NCI-H2107 (cell line): ENCODE measurements around the gene MUC20.
"Not testable (repeated sequence)": the region's sequence is repeated elsewhere in the genome, so short reads cannot be mapped to it uniquely, and the experiment has no call there.

Experiments
- DNase-seq: peaks from one replicate; lab custom pipeline; 2025; lab: John Stamatoyannopoulos, UW

Gene MUC20

DNA sequence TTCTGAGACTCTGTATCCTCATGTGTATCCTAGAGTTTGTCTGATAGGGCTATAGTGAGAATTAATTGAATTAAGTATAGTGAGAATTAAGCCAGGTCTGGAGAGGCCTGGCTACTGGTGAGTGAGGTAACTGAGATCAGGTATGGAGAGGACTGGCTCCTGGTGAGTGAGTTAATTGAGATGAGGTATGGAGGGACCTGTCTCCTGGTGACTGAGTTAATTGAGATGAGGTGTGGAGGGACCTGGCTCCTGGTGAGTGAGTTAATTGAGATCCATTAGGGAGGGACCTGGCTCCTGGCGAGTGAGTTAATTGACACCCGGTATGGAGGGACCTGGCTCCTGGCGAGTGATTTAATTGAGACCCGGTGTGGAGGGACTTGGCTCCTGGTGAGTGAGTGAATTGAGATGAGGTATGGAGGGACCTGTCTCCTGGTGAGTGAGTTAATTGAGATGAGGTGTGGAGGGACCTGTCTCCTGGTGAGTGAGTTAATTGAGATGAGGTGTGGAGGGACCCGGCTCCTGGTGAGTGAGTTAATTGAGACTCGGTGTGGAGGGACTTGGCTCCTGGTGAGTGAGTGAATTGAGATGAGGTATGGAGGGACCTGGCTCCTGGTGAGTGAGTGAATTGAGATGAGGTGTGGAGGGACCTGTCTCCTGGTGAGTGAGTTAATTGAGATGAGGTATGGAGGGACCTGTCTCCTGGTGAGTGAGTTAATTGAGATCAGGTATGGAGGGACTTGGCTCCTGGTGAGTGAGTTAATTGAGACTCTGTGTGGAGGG is 10.5 kb upstream of the MUC20 start:
- DNase-seq: not testable (repeated sequence)

DNA sequence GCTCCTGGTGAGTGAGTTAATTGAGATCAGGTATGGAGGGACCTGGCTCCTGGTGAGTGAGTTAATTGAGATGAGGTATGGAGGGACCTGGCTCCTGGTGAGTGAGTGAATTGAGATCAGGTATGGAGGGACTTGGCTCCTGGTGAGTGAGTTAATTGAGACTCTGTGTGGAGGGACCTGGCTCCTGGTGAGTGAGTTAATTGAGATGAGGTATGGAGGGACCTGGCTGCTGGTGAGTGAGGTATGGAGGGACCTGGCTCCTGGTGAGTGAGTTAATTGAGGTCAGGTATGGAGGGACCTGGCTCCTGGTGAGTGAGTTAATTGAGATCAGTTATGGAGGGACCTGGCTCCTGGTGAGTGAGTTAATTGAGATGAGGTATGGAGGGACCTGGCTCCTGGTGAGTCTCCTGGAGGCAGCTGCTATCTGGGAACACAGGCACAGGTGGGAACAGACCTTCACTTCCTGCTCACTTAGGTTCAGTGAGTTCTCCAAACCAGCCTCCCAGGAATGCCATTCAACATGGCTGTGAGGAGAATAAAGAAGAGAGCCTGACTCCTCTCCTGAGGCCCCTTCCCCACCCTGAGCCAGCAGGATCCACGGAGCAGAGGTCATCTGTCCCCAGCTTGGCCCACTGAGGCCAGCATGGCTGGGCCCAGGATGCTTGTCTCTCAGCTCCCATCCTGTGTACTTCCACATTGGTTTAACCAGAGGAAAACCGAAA is 9.5 kb upstream of the MUC20 start:
- not testable (repeated sequence) for DNase-seq

DNA sequence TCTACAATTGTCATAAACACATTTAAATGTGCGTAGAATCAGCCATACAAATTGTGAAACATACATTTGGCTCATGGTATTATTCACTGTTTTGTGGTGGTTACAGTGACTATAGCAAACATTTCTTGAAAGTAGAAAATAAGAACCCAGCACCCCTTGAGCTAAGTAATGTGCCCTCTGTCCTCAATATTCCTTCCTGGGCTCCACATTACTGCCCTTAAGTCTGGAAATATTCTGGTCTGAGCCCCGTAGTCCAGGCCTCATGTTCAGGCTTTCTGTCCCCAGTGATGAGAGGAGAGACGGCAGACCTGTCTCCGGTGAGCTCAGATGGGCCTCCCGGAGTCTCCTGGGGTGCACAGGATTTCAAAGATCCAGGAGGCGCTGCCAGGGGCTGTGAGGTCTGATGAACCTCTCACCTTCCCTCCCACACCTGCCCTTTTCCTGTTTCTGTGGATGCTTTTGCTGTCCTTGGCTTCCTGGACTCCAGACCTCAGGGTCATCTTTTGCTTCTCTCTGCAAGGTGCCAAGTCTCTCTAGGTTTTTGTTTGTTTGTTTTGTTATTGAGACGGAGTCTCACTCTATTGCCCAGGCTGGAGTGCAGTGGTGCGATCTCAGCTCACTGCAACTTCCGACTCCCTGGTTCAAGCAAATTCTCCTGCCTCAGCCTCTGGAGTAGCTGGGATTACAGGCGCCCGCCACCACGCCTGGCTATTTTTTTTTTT is 8.8 kb upstream of the MUC20 start:
- DNase-seq: no peak

DNA sequence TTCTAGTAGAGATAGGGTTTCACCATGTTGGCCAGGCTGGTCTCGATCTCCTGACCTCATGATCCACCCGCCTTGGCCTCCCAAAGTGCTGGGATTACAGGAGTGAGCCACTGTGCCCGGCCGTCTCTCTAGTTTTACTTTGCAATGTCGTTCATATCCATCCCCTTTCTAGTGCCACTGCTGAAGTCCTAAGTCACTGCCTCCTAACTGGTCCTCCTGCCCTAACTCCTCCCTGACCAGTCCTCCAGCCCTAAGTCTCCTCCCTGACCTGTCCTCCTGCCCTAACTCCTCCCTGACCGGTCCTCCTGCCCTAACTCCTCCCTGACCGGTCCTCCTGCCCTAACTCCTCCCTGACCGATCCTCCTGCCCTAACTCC is 8.3 kb upstream of the MUC20 start:
- DNase-seq: not testable (repeated sequence)

DNA sequence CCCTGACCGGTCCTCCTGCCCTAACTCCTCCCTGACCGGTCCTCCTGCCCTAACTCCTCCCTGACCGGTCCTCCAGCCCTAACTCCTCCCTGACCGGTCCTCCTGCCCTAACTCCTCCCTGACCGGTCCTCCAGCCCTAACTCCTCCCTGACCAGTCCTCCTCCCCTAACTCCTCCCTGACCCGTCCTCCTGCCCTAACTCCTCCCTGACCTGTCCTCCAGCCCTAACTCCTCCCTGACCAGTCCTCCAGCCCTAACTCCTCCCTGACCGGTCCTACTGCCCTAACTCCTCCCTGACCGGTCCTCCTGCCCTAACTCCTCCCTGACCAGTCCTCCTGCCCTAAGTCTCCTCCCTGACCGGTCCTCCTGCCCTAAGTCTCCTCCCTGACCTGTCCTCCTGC is 7.6 kb upstream of the MUC20 start:
- DNase-seq: not testable (repeated sequence)

DNA sequence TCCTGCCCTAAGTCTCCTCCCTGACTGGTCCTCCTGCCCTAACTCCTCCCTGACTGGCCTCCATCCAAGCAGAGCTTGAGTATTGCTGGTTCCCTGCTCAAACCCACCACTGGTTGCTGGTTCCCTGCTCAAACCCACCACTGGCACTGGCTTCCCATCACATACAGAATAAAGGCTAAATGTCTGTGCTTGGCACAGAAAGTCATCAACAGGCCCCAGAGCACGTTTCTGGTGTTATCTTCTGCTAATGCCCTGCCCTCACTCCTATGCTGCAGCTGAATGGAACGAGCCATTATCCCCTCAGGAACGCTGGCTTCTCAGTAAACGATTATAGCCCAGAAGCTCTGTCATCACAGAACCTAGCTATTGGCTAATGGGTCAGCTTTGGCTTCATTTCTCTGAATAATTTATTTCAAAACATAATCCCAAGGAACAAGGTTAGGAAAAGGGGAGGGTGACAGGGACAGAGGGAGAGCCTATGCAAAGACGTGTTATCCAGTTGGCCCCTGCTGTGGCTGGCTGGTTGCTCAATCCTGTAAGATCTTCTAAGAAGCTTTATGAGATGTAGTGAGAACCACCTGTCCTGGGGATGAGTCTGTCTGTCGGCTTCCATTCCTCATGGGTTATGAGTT is 6.3 kb upstream of the MUC20 start:
- DNase-seq: no peak

DNA sequence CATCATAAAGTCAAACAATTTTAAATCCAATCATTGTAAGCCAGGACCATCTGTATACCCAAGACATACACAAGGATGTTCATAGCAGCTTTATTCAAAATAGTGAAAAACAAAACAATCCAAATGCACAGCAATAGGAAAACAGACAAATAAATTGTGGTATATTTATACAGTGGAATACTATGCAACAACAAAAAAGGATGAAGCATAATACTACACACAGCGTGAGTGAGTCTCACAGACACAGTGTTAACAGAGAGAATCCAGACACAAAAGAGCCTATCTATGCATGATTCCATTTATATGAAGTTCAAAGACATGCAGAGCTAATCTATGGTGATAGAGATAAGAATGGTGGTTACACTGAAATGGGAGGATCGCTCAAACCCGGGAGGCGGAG is 5.6 kb upstream of the MUC20 start:
- no peak for DNase-seq

DNA sequence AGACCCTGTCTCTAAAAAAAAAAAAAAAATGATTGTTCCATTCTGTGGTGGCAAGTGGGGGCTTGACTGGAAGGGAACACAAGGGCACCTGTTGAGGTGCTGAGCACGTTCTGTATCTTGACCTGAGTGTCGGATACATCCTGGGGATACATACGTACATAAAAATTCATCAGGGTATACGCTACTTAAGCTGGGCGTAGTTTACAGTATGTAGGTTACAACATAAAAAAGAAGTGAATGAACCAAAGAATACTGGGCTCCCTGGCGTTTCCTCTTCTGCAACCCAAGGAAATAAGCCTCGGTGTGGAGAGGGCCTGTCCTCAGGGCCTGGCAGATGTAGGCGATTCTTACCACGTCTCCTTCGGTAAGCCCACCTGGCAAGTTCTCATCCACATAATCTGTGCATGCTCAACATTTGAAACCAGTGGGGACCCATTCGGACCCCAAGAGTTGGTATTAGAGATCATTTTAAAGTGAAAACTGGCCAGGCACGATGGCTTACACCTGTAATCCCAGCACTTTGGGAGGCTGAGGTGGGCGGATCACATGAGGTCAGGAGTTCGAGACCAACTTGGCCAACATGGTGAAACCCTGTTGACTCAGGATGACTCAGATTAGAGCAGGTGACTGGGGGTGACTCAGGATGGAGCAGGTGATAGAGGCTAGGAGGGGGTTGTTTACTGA is 5.1 kb upstream of the MUC20 start:
- no peak for DNase-seq

DNA sequence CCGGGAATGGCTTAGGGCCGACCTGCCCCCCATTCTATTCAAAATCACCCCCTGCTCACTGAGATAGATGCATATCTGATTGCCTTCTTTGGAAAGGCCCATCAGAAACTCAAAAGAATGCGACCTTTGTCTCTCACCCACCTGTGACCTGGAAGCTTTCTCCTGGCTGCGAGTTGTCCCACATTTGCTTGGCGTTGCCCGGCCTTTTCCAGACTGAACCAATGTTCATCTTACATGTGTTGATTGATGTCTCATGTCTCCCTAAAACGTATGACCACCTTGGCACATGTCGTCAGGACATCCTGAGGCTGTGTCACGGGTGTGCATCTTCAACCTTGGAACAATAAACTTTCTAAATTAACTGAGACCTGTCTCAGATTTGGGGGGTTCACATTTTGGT is 3.4 kb upstream of the MUC20 start:
- DNase-seq: no peak

DNA sequence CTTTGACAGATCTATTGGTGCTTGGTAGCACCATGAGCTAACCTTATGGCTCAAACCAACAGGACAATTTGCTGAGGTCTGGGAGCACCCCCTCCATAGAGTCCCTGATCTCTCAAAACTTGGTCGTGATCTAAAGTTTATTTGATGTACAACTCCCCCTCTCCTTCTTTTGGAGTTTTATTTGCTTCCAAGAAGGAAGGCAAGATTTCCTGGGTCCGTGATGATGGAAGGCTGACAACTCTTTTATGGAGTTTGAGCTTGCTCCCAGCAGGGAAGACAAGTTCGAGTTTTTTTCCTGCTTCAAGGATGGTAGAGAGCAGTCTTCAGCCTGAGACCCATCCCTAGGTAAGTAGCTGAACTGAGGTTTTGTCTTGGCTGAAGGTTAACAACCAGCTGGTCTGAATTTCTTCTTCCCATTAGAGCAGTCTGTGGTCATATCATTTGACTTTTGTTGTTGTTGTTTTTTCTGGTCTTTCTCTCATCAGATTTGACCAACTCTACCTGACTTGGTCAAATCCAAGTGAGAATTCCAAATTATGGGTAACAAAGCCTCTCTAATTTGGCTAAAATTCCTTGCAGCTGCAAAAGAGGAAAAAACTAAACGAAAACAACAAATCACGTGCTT is 2.8 kb upstream of the MUC20 start:
- no peak for DNase-seq

DNA sequence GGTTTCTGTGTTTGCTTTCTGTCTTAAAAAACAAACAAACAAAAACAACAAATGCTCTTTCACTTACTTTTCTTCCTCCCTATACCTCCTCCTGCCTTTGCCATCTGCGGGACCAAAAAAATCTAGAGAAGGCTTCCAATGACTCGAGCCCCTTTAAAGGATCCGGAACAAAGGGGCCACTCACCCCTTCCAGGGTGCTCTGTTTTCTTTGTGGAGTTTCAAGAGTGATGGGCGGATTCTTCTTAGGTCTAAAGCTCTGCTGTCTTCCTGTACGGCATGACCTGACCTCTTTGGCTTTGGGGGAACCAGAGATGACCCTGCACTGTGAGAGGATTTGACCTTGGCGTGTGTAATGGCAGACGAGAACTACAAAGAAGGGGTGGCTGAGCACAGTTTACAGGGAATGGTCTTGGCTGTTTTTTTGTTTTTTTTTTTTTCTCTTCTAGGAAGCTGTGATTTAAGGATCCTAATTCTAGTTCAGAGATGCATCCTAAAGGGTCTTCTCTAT is 2.2 kb upstream of the MUC20 start:
- DNase-seq: no peak

DNA sequence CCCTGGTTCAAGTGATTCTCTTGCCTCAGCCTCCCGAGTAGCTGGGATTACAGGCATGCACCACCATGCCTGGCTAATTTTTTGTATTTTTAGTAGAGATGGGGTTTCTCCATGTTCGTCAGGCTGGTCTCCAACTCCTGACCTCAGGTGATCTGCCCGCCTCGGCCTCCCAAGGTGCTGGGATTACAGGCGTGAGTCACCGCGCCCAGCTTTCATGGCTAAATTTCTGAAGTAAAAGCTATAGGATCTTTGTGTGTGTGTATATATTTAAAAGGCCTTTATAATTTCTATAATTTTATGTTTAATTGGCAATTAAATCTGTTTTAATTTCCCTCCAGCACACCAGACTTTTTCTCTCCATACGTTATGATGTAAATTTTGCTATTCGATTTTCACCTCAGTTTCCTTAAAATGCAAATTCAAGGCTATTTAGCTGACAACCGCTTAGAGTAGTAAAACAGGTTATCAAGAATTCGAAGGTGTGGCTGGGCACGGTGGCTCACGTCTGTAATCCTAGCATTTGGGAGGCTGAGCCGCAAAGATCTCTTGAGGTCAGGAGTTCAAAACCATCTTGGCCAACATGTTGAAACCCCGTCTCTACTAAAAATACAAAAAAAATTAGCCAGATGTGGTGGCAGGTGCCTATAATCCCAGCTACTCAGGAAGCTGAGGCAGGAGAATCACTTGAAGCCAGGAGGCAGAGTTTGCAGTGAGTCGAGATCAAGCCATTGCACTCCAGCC is 1.1 kb upstream of the MUC20 start:
- not testable (repeated sequence) for DNase-seq

DNA sequence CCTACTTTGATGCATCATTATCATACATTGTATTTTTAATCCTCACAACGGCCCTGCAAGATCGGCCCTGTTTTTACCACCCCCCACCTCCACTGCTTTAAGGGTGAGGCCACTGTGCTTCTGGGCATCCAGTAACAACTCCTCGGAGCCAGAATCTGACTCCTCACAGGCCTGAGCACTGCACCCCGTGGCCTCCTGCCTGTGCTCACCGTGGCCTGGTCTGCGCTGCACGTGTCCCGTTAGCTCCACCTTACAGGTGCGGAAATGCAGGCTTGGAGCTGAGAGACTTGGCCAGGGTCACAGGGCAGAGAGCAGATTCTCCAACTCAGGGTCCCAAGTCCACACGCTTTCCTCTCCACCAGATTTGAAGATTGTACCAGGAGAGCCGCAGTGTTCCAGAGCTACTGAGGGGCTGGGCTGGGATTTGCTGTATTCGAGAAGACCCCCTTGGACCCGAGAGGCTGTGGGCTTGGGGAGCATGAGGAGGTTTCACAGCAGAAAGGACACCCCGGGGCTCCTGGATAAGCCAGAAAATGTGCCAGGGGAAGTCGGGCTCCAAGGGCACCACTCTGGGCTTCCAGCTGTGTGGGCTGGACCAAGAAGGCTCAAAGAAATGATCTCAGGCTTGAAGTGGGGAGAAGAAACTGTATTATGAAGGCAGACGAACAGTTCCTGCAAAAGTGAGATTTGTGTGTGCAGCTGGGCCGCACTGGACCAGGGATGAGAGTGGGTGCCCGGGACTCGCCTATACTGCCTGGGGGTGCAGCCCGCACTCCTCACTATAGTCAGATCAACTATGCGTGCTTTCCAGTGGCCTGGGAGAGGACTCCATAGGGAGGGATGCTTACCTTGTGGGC is 1.6 kb downstream of the MUC20 start:
- not testable (repeated sequence) for DNase-seq

DNA sequence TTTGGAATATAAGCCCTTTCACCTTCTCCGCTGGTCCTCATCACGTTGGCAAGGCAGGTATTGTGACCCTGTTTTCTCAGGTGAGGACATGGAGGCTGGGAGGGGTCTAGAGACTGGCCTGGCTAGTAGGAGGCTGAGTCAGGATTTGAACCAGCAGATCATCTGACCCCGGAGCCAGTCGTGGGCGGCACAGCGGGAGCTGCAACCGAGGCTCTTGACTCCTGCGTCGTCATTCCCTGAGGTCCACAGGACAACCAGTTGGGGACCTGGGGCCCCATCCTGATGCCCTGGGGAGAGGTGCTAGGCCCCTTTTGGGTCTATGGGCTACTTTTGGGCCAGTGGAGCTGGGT is 2.2 kb downstream of the MUC20 start:
- not testable (repeated sequence) for DNase-seq

DNA sequence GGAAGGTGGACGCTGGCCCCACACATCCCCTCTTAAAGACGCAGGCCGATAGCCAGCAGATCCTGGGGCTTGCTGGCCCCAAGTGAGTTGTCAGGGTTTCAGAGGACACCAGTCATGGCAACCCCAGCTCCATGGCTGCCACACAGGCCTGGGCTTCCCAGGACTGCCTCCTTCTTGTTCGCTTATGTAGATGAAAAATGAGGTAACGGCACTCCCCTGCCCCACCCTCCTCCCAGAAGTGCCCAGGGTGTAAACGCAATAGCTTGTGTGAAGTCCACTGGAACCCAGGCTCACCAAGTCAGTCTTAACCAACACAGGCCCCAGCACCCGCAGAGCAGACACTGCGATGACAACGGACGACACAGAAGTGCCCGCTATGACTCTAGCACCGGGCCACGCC is 3.6 kb downstream of the MUC20 start:
- DNase-seq: not testable (repeated sequence)

DNA sequence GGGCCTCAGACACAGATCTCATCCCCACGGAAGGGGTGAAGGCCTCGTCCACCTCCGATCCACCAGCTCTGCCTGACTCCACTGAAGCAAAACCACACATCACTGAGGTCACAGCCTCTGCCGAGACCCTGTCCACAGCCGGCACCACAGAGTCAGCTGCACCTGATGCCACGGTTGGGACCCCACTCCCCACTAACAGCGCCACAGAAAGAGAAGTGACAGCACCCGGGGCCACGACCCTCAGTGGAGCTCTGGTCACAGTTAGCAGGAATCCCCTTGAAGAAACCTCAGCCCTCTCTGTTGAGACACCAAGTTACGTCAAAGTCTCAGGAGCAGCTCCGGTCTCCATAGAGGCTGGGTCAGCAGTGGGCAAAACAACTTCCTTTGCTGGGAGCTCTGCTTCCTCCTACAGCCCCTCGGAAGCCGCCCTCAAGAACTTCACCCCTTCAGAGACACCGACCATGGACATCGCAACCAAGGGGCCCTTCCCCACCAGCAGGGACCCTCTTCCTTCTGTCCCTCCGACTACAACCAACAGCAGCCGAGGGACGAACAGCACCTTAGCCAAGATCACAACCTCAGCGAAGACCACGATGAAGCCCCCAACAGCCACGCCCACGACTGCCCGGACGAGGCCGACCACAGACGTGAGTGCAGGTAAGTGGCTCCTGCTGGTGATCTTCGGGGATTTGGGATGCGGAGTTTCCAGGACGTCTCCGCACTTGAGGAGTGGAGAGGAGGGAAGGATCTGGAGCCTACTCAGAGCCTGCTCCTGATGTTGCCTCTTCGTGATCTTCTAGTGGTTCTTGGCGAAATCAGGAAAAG is 5.3 kb downstream of the MUC20 start:
- not testable (repeated sequence) for DNase-seq

DNA sequence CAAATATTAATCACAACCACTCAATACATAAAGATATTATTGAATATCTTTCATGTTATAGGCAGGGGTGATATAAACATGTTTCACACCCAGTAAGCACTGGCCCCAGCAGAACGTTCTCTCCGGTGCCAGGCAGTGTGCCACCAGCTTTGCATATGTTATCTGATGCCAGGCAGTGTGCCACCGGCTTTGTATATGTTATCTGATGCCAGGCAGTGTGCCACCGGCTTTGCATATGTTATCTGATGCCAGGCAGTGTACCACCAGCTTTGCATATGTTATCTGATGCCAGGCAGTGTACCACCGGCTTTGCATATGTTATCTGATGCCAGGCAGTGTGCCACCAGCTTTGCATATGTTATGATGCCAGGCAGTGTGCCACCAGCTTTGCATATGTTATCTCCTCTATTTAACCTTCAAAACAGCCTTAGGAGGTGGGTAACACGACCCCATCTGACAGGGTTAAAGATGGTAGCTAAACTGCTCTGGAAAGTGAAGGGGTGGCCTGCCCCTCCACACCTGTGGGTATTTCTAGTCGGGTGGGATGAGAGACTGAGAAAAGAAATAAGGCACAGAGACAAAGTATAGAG is 6.9 kb downstream of the MUC20 start:
- DNase-seq: no peak

DNA sequence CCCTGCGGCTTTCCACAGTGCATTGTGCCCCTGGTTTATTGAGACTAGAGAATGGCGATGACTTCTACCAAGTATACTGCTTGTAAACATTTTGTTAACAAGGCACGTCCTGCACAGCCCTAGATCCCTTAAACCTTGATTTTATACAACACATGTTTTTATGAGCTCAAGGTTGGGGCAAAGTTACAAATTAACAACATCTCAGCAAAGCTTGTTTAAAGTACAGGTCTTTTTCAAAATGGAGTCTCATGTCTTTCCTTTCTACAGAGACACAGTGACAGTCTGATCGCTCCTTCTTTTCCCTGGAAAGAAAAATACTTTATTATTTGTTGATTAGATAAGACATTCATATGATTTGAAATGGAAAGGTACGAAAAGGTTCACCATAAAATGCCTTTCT is 8.0 kb downstream of the MUC20 start:
- not testable (repeated sequence) for DNase-seq
